PFSK-1 (cell line): ENCODE measurements around the gene GDAP1L1.

Experiments
- FOXP2 ChIP-seq: optimal IDR thresholded peaks from 2 replicates; pipeline ENCODE3; 2011; ENCODE audit warnings: borderline replicate concordance, control low read depth, inconsistent platforms; ENCODE audit not compliant: insufficient read depth; ENCODE audit errors: extremely low read length, extremely low read depth
- POLR2AphosphoS5 ChIP-seq: IDR thresholded peaks from 2 replicates; pipeline ENCODE4 v1.6.1; 2012; ENCODE audit warnings: low read depth, mild to moderate bottlenecking, control low read depth, low read length, moderate library complexity
- SIN3A ChIP-seq: IDR thresholded peaks from 2 replicates; pipeline ENCODE4 v1.6.1; 2012; ENCODE audit warnings: mild to moderate bottlenecking, low read length, moderate library complexity, borderline replicate concordance; ENCODE audit not compliant: insufficient read depth
- TAF1 ChIP-seq: IDR thresholded peaks from 2 replicates; pipeline ENCODE4 v1.6.1; 2012; ENCODE audit warnings: low read length, control low read depth, borderline replicate concordance; ENCODE audit not compliant: insufficient read depth
- TF ChIP-seq, protein P1 (sequence below), 2 experiments: IDR thresholded peaks; 2 replicates each; pipeline versions ENCODE4 v1.6.1 to v1.8.0; 2011 to 2012; ENCODE audit warnings: low read depth in 2 of 2, low read length in 2 of 2, control low read depth in 1 of 2, inconsistent platforms in 1 of 2, mild to moderate bottlenecking in 1 of 2, moderate library complexity in 1 of 2; ENCODE audit not compliant: insufficient read depth in 1 of 2

DNA sequence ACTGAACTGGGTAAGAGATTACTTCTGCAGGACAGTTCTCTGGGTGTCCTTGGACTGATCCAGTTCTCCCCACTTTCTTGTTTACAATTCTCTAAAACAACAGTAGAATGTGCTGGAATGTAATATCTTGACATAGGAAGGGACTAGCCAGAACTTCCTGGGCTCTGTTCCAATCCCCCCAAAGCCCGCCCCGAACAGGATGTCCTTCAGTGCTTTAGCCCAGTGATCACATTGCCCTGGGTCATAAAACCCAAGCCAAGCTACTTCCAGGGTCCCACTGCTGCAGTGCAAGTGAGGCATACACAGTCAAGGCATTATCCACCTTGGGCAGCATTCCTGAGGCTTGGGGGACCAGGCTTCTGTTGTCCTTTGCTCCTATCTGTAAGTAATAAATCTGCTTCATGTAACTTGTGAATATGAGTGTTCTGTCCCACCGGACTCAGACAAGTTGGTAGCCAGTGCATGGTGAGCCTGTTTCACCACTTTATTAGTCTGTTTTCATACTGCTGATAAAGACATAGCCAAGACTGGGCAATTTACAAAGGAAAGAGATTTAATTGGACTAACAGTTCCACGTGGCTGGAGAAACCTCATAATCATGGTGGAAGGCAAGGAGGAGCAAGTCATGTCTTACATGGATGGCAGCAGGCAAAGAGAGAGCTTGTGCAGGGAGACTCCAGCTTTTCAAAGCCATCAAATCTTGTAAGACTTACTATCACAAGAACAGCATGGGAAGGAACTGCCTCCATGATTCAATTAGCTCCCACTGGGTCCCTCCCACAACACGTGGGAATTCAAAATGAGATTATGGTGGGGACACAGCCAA lies 40.4 kb downstream of the GDAP1L1 start:
- no peak for TF ChIP-seq POLR2AphosphoS5
- TF ChIP-seq, protein P1, sequence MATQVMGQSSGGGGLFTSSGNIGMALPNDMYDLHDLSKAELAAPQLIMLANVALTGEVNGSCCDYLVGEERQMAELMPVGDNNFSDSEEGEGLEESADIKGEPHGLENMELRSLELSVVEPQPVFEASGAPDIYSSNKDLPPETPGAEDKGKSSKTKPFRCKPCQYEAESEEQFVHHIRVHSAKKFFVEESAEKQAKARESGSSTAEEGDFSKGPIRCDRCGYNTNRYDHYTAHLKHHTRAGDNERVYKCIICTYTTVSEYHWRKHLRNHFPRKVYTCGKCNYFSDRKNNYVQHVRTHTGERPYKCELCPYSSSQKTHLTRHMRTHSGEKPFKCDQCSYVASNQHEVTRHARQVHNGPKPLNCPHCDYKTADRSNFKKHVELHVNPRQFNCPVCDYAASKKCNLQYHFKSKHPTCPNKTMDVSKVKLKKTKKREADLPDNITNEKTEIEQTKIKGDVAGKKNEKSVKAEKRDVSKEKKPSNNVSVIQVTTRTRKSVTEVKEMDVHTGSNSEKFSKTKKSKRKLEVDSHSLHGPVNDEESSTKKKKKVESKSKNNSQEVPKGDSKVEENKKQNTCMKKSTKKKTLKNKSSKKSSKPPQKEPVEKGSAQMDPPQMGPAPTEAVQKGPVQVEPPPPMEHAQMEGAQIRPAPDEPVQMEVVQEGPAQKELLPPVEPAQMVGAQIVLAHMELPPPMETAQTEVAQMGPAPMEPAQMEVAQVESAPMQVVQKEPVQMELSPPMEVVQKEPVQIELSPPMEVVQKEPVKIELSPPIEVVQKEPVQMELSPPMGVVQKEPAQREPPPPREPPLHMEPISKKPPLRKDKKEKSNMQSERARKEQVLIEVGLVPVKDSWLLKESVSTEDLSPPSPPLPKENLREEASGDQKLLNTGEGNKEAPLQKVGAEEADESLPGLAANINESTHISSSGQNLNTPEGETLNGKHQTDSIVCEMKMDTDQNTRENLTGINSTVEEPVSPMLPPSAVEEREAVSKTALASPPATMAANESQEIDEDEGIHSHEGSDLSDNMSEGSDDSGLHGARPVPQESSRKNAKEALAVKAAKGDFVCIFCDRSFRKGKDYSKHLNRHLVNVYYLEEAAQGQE (IDR thresholded peaks at IDR 0.05; ENCODE audit: insufficient read depth in 1 of 2, low read depth in 2 of 2, low read length in 2 of 2): no peak
- TF ChIP-seq TAF1: no peak
- no peak for TF ChIP-seq SIN3A
- TF ChIP-seq FOXP2: no peak
